GM23338 (cell line): ENCODE measurements around the gene TIMM23. TPM values are rescaled to one million over a fixed set of nuclear protein-coding genes. Genes with fewer than 3 reads are reported as not detected.

Experiments
- ATAC-seq: fragments of 200-7000 bp; cut with Tn5 transposase; 3 replicates; pipeline ENCODE4 v1.9.1; 2020
- DNase-seq: peaks from one replicate; pipeline ENCODE4 v3.0.0-alpha.2; 2015; ENCODE audit warnings: low spot score
- H2AFZ ChIP-seq: fragments of 200-600 bp; sonication (generic); 2 replicates; pipeline ENCODE4 v1.8.0; 2016; ENCODE audit warnings: antibody characterized with exemption, mild to moderate bottlenecking, moderate library complexity
- H3F3A ChIP-seq: fragments of 200-600 bp; sonication (generic); replicated peaks from 2 replicates; pipeline ENCODE4 v1.8.0; 2017; ENCODE audit warnings: antibody characterized with exemption, mixed run types, low read depth
- H3K27ac ChIP-seq: fragments of 200-600 bp; sonication (generic); 2 replicates; pipeline ENCODE4 v1.6.1; 2016; ENCODE audit warnings: low read depth
- H3K27me3 ChIP-seq: fragments of 200-600 bp; sonication (generic); 2 replicates; pipeline ENCODE4 v1.8.0; 2016; ENCODE audit warnings: mild to moderate bottlenecking, mixed run types, moderate library complexity; ENCODE audit not compliant: insufficient read depth
- H3K36me3 ChIP-seq: fragments of 200-600 bp; sonication (generic); 2 replicates; pipeline ENCODE4 v1.8.0; 2016; ENCODE audit warnings: mild to moderate bottlenecking; ENCODE audit not compliant: insufficient read depth
- H3K4me1 ChIP-seq: fragments of 200-600 bp; sonication (generic); 2 replicates; pipeline ENCODE4 v1.8.0; 2016; ENCODE audit warnings: mild to moderate bottlenecking, moderate library complexity; ENCODE audit not compliant: insufficient read depth
- H3K4me2 ChIP-seq: fragments of 200-600 bp; sonication (generic); 2 replicates; pipeline ENCODE4 v1.7.1; 2017; ENCODE audit warnings: mixed run types
- H3K4me3 ChIP-seq: fragments of 200-600 bp; sonication (generic); 2 replicates; pipeline ENCODE4 v1.6.1; 2016; ENCODE audit warnings: mixed run types
- H3K79me2 ChIP-seq: fragments of 200-600 bp; sonication (generic); replicated peaks from 2 replicates; pipeline ENCODE4 v1.8.0; 2017; ENCODE audit warnings: mild to moderate bottlenecking; ENCODE audit not compliant: insufficient read depth
- H3K9me2 ChIP-seq: fragments of 200-600 bp; sonication (generic); 2 replicates; pipeline ENCODE4 v1.8.0; 2017; ENCODE audit not compliant: insufficient read depth
- H4K20me1 ChIP-seq: fragments of 200-600 bp; sonication (generic); replicated peaks from 2 replicates; pipeline ENCODE4 v1.8.0; 2017; ENCODE audit warnings: mild to moderate bottlenecking; ENCODE audit not compliant: insufficient read depth
- H3K27ac Mint-ChIP-seq: 2 replicates; pipeline ENCODE4 v1.8.0; 2020; ENCODE audit warnings: inconsistent platforms, mild to moderate bottlenecking, moderate library complexity, mixed read lengths
- H3K27me3 Mint-ChIP-seq: 3 replicates; pipeline ENCODE4 v1.8.0; 2022; ENCODE audit warnings: low read depth, mild to moderate bottlenecking, moderate library complexity, mixed read lengths, inconsistent platforms; ENCODE audit not compliant: insufficient read depth, poor library complexity
- H3K36me3 Mint-ChIP-seq: 3 replicates; pipeline ENCODE4 v1.8.0; 2021; ENCODE audit warnings: low read depth, mild to moderate bottlenecking, inconsistent platforms, moderate library complexity, mixed read lengths
- H3K4me1 Mint-ChIP-seq: 3 replicates; pipeline ENCODE4 v1.8.0; 2020; ENCODE audit warnings: mild to moderate bottlenecking, inconsistent platforms, mixed read lengths
- H3K4me3 Mint-ChIP-seq: 3 replicates; pipeline ENCODE4 v1.8.0; 2021; ENCODE audit warnings: moderate library complexity, mild to moderate bottlenecking, inconsistent platforms, mixed read lengths
- H3K9me3 Mint-ChIP-seq: 3 replicates; pipeline ENCODE4 v1.8.0; 2020; ENCODE audit warnings: moderate library complexity, mild to moderate bottlenecking, inconsistent platforms, mixed read lengths
- CREB1 ChIP-seq: fragments of 250-450 bp; sonication (Bioruptor Pico); IDR thresholded peaks from 2 replicates; pipeline ENCODE4 v1.5.0; 2020; ENCODE audit warnings: low read depth, mild to moderate bottlenecking, moderate library complexity
- ETS1 ChIP-seq: IDR thresholded peaks from 2 replicates; pipeline ENCODE4 v1.6.1; 2016; ENCODE audit warnings: antibody characterized with exemption
- EZH2 ChIP-seq: fragments of 200-600 bp; sonication (generic); IDR thresholded peaks from one replicate; pipeline ENCODE4 v1.8.0; 2017; ENCODE audit warnings: antibody characterized with exemption, mild to moderate bottlenecking, low read depth; ENCODE audit not compliant: unreplicated experiment
- EZH2phosphoT487 ChIP-seq: fragments of 200-600 bp; sonication (generic); IDR thresholded peaks from one replicate; pipeline ENCODE4 v1.8.1; 2018; ENCODE audit warnings: antibody characterized with exemption; ENCODE audit not compliant: unreplicated experiment
- JUNB ChIP-seq: IDR thresholded peaks from one replicate; pipeline ENCODE4 v1.6.1; 2016; ENCODE audit warnings: antibody characterized with exemption; ENCODE audit not compliant: unreplicated experiment
- POLR2AphosphoS5 ChIP-seq: IDR thresholded peaks from 2 replicates; pipeline ENCODE4 v1.6.1; 2016; ENCODE audit warnings: antibody characterized with exemption, low read depth
- STAT1 ChIP-seq: IDR thresholded peaks from one replicate; pipeline ENCODE4 v1.6.1; 2016; ENCODE audit warnings: antibody characterized with exemption; ENCODE audit not compliant: unreplicated experiment
- ZNF114 ChIP-seq: fragments of 250-450 bp; sonication (Bioruptor Pico); IDR thresholded peaks from 2 replicates; pipeline ENCODE4 v1.5.0; 2020; ENCODE audit warnings: mild to moderate bottlenecking, moderate library complexity
- ZNF462 ChIP-seq: fragments of 250-450 bp; sonication (Bioruptor Pico); IDR thresholded peaks from 2 replicates; pipeline ENCODE4 v1.5.0; 2020; ENCODE audit warnings: mild to moderate bottlenecking, moderate library complexity
- polyA plus RNA-seq: library from polyadenylated mRNA; unstranded; fragments of >200 nt; fragmentation: Nextera tagmentation; extraction: Ambion mirVana; gene quantifications from 2 replicates; pipeline ENCODE4 v1.2.1, GENCODE V29; 2016
- total RNA-seq: library from RNA; depleted of rRNA; stranded (reverse); fragments of >200 nt; shearing (Covaris generic); gene quantifications from 2 replicates; pipeline ENCODE4 v1.2.3, GENCODE V29; 2014

TIMM23 gene
- total and polyA plus RNA-seq, 2 experiments from 2014 or later, result 120 to 218 TPM

- TF ChIP-seq EZH2 (no peak), EZH2phosphoT487 (no peak), ZNF462 (CRISPR knock-in tag) (no peak), JUNB (no peak), STAT1 (no peak), ZNF114 (CRISPR knock-in tag) (no peak), POLR2AphosphoS5 (no peak)
Observed at GRCh38 chr10:46024948-46025347, 52.7 kb downstream of the TIMM23 start (continued).

GRCh38 chr10:46025406-46025805, 53.1 kb downstream of the TIMM23 start:
- Histone ChIP-seq H4K20me1 (peaks cover 29% of the 10 kb centered on the region), H3K4me3 (no peak overlapping the region), H3K27ac (no peak overlapping the region), H3K9me2 (no peaks in the 10 kb centered on the region), H3K27me3 (no peaks in the 10 kb centered on the region), H3K4me1 (peaks cover 39% of the 10 kb centered on the region), H3K79me2 (peaks cover 85% of the 10 kb centered on the region), H3K4me2 (no peak overlapping the region), H3F3A (no peaks in the 10 kb centered on the region), H2AFZ (no peak overlapping the region), H3K36me3 (no peaks in the 10 kb centered on the region)
- peaks cover under 1% of the 10 kb centered on the region for H3K27me3 Mint-ChIP-seq
- H3K4me3 Mint-ChIP-seq, result no peak overlapping the region
- no peaks in the 10 kb centered on the region; the same call in 2 of the 3 replicates for H3K9me3 Mint-ChIP-seq
- DNase-seq (no peak), ATAC-seq (no peak)
- no peaks in the 10 kb centered on the region; the same call in 2 of the 3 replicates for H3K36me3 Mint-ChIP-seq
- TF ChIP-seq ETS1 (no peak), POLR2AphosphoS5 (no peak), ZNF114 (CRISPR knock-in tag) (no peak), EZH2 (no peak), ZNF462 (CRISPR knock-in tag) (no peak), STAT1 (no peak), CREB1 (no peak)
- peaks cover 31% of the 10 kb centered on the region for H3K4me1 Mint-ChIP-seq
- H3K27ac Mint-ChIP-seq, result no peak overlapping the region
